GM18867 (cell line): ENCODE results near the gene GNG5.
"Not testable (repeated sequence)": the region's sequence is repeated elsewhere in the genome, so short reads cannot be mapped to it uniquely, and the experiment has no call there.

ENCODE experiments used
- ATAC-seq: cut with Tn5 transposase; IDR thresholded peaks from one replicate; pipeline ENCODE4 v1.9.1; 2021; ENCODE audit warnings: mild to moderate bottlenecking, moderate library complexity; ENCODE audit not compliant: unreplicated experiment

Gene GNG5

GRCh38 chr1:84489766-84490165 is 16.6 kb downstream of the GNG5 start:
- ATAC-seq: no peak

DNA sequence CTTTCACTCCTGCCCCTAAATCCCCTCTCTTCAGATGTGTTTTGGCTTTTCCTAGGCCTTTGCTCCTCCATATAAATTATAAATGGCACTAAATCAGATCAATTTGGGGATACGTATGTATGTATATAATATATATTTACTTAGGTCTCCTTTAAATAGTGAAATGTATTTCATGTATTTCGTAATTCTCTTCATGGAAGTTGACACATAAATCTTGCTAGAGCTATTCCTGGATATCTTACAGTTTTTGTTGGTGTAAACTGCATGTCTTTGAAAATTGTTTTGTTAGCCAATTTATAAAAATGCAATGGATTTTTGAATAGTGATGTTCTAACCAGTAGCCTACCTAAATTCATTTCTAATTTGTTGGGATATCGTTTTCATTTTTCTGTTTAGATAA is 18.3 kb downstream of the GNG5 start:
- no peak for ATAC-seq

DNA sequence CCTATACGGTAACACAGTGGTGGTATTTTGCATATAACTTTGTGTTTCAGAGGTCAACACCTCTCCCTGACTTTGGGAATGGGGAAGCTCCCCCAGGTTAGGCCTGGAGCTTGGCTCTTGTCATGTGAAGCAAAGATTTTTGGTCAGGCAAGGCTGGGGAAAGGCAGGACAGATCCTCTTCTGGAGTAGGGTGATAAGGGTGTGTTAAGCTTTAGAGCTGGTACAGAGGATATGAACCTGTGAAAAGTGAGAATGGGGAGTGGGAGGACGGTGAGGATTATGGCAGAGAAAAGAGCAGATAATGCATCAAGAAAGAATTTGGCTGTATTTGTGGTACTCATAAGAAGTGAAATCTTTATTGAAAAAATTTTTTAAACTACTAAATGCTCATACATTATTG is 25.1 kb downstream of the GNG5 start:
- ATAC-seq: no peak

DNA sequence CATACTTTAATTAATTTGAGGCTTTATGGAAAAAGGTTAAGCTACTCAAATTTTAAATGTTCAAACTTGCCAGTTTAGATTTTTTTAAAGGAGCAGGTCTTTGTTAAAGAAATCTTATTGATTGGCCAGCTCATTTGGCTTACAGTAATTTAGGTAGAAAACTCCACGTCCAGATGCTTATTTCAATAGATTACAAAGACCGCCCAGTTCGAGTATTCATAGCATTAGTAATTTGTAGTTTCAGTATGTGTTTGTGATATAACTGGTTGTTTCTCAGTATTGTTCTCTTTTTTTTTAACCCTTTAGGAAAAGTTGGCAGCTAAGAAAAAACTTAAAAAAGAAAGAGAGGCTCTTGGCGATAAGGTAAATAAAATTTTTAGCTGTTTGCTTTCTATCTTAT is 25.7 kb downstream of the GNG5 start:
- peak; percentile 28 for ATAC-seq

DNA sequence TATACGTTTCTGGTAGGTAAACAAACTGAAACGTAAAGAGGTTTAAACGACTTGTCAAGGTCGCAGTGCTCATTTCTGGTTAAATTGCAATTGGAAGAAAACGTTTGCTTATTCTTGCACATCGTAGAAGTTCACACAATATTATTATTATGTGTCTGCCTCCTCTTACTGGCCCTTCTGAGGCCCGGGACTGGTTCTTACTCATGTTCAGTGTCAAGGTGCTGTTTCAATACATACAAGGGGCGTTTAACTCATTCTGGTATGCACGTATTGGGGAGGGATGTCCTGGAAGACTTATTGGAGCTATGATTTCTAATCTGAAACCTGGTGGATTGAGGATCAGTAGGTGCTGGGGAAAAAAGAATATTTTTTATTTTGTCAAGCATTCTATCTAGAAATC is 26.4 kb downstream of the GNG5 start:
- ATAC-seq: peak; percentile 18

DNA sequence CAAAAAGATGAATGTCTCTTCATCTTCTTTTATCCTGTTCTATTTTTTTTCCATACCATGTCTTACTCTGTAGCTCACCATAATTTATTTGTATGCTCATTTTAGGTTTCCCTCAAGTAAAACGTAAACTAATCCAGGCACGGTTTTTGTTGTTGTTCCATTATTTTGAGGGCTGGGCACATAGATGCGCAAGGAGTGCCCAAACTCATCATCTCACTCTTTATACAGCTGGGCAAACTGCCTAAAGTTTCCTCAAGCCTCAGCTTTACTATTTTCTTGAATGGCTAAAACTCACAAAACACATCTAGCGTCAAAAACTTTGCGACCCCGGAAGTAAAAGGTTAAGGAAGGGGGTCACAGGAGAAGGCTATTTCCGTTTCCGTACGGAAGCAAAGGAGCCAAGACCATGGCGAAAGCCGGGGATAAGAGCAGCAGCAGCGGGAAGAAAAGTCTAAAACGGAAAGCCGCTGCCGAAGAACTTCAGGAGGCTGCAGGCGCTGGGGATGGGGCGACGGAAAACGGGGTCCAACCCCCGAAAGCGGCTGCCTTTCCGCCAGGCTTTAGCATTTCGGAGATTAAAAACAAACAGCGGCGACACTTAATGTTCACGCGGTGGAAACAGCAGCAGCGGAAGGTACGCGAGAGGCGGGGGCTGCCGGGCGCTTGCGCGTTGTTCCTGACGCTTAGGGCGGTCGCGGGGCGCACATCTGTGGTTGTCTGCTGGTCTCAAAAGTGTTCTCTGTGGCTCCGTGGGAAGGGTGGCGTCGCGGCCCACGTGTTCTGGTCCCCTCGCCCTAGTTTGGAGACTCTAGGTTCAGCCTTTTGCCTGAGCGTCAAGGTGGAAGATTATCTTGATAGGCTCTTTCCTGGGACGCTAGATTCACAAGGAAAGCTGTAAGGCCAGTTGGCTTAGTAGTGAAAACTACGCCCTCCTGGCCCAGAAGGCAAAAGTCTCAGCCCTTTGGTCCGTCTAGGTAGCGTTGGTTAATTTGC is 27.2 kb downstream of the GNG5 start, which contains the start of gene RPF1:
Gene RPF1 (plus strand): TSS at position 391 of the 993 bp plus-strand sequence. CDS start 16 bp downstream, at position 407.
- ATAC-seq: peak; percentile 96

- ATAC-seq: no peak
These were observed 30.2 kb downstream of the GNG5 start for GRCh38 chr1:84476225-84476624.

DNA sequence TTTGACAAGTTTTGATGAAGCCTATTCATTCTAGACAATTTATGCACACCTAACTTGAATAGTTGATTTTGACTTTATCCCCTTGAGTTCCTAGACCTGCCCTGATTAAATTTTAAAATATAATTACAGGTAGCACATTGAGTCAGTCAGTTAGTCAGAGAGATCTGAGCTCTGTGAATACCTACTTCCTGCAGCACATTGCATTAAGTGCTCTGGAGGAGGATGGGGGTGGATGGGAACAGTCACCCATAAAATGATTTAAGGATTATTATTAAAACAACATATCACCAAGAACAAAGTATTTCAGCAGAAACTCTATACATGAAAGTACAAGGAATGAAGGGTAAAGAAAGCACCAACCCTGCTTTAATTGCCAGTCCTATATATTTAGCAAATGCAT is 39.1 kb downstream of the GNG5 start:
- no peak for ATAC-seq

GRCh38 chr1:84462118-84462517 is 44.3 kb downstream of the GNG5 start:
- no peak for ATAC-seq

DNA sequence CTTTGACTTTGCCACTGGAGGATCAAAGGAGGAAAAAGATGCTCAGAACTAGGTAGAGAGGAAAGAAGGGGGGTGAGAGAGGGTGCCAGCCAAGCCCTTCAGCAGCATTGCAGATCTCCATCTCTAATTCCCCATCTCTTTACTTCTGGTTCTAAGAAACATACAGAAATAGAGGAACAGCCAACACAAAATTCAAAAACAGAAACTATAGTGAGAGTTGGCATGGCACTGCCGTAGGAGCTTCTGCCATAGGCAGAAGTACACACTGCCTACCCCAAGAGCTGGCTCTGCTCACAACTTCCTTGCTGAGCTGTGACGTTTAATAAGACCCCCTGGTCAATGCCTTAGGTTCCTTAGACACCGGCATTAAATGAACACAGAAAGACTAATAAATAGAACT is 53.9 kb downstream of the GNG5 start:
- no peak for ATAC-seq

DNA sequence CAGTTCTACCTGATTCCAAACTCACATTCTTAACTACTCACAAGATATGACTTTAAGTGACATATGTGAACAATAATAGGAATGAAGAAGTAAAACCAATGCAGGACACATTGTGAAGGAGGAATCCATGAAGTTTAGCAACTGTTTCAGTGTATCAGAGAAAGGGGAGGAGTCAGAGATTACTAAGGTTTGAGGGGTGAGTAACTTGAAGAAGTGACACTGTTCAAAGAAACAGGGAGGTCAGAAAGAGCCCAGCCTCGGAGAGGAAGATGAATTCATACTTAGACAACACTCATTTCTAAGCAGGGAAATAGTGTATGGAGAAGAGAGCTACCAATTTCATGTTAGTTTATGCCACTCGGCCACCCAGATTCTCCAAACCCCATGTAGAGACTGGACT is 55.5 kb downstream of the GNG5 start:
- ATAC-seq: no peak

- not testable (repeated sequence) for ATAC-seq
These were observed 57.7 kb downstream of the GNG5 start for GRCh38 chr1:84448704-84449103.
